SK-N-SH (cell line): ENCODE results near the gene DHDDS.

Experiments used
- CTCF ChIP-seq: fragments of 200-600 bp; sonication (generic); IDR thresholded peaks from 2 replicates; pipeline ENCODE4 v1.6.1; 2017; ENCODE audit warnings: antibody characterized with exemption, mild to moderate bottlenecking, moderate library complexity
- EP300 ChIP-seq, 2 experiments: IDR thresholded peaks; 2 replicates each; pipeline versions ENCODE4 v1.4.0 to v1.6.1; 2012; ENCODE audit warnings: borderline replicate concordance in 1 of 2, low read depth in 1 of 2, low read length in 1 of 2
- EZH2phosphoT487 ChIP-seq: fragments of 200-600 bp; sonication (generic); IDR thresholded peaks from 2 replicates; pipeline ENCODE4 v1.6.1; 2017; ENCODE audit warnings: low read depth, mixed run types, mild to moderate bottlenecking, antibody characterized with exemption, moderate library complexity, borderline replicate concordance
- FOSL2 ChIP-seq: IDR thresholded peaks from 2 replicates; pipeline ENCODE4 v1.4.0; 2012; ENCODE audit warnings: low read depth, mild to moderate bottlenecking, moderate library complexity, borderline replicate concordance
- GABPA ChIP-seq: IDR thresholded peaks from 2 replicates; pipeline ENCODE4 v1.4.0; 2012; ENCODE audit warnings: low read depth, mild to moderate bottlenecking
- MAX ChIP-seq: IDR thresholded peaks from 2 replicates; pipeline ENCODE4 v1.4.0; 2012; ENCODE audit warnings: low read depth
- NFIC ChIP-seq: IDR thresholded peaks from 2 replicates; pipeline ENCODE4 v1.4.0; 2012; ENCODE audit warnings: borderline replicate concordance
- NRF1 ChIP-seq: IDR thresholded peaks from 2 replicates; pipeline ENCODE4 v1.6.1; 2012; ENCODE audit warnings: low read depth, mild to moderate bottlenecking, low read length
- RFX5 ChIP-seq: IDR thresholded peaks from 2 replicates; pipeline ENCODE4 v1.6.1; 2012; ENCODE audit warnings: mild to moderate bottlenecking, improper control_type of control experiment, low read length
- SIN3A ChIP-seq: IDR thresholded peaks from 2 replicates; pipeline ENCODE4 v1.6.1; 2012; ENCODE audit warnings: low read depth, mild to moderate bottlenecking, low read length, moderate library complexity, borderline replicate concordance

GRCh38 chr1:26405281-26405915 lies 26.7 kb upstream of the DHDDS start:
- TF ChIP-seq NRF1: no peak
- no peak for TF ChIP-seq CTCF
- TF ChIP-seq FOSL2: 0 out of 2 replicates have a peak, but pooled peaks have one; percentile 20
- TF ChIP-seq NFIC: no peak
- TF ChIP-seq RFX5: no peak
- no peak for TF ChIP-seq MAX
- no peak for TF ChIP-seq EP300 (IDR thresholded peaks at IDR 0.05; ENCODE audit: borderline replicate concordance in 1 of 2, low read depth in 1 of 2, low read length in 1 of 2)
- no peak for TF ChIP-seq EZH2phosphoT487
- no peak for TF ChIP-seq SIN3A
- no peak for TF ChIP-seq GABPA
